HG02870 (cell line): ENCODE measurements around the gene ZNF276.
"Not testable (repeated sequence)": the region's sequence is repeated elsewhere in the genome, so short reads cannot be mapped to it uniquely, and the experiment has no call there.

ENCODE experiments used
- ATAC-seq: cut with Tn5 transposase; IDR thresholded peaks from one replicate; pipeline ENCODE4 v1.9.1; 2021; ENCODE audit warnings: mild to moderate bottlenecking, moderate library complexity; ENCODE audit not compliant: unreplicated experiment

ZNF276 gene, protein sequence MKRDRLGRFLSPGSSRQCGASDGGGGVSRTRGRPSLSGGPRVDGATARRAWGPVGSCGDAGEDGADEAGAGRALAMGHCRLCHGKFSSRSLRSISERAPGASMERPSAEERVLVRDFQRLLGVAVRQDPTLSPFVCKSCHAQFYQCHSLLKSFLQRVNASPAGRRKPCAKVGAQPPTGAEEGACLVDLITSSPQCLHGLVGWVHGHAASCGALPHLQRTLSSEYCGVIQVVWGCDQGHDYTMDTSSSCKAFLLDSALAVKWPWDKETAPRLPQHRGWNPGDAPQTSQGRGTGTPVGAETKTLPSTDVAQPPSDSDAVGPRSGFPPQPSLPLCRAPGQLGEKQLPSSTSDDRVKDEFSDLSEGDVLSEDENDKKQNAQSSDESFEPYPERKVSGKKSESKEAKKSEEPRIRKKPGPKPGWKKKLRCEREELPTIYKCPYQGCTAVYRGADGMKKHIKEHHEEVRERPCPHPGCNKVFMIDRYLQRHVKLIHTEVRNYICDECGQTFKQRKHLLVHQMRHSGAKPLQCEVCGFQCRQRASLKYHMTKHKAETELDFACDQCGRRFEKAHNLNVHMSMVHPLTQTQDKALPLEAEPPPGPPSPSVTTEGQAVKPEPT

DNA sequence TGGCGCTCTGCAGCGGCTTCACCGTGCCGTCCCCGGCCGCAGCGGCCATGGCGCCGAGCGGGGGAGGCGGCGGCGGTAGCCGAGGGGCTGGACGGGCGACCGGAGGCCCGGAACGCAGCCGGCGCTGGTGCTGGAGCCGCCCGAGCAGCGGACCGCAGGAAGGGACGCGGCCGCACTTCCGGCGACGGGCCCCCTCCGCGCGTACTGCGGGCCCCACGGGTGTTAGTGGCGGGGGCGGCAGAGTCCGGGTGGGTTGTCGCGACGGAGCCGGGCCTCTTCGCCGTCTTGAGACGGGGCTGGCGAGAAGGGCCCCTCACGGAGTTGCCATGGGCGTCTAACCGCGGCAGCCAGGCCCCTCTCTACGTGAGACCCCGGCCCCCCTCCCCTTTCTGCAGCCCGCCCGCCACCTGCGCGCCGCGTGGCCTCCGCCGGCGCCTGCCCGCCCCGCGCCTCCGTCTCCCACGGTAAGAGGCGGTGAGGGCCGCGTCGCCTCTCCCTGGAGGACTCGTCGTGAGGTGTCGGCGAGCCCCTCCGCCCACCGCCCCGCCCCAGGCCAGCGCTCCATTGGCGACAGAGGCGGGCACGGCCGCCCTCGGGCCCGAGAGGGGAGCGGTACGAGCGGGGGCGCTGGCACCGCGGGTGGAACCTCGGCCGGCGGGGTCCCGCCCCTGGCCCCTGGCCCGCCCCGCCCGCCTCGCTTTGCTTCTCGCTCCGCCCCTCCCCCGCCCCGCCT, at the start of gene ZNF276, which contains the start of gene VPS9D1:
Gene ZNF276, plus strand, starts transcription at position 725 of the 733 bp plus-strand sequence. CDS start 104 bp downstream, outside the sequence.
Gene VPS9D1, minus strand, starts transcription at position 86 of the 733 bp plus-strand sequence. Its CDS starts 37 bp downstream, at position 49.
- peak; percentile 52 for ATAC-seq

DNA sequence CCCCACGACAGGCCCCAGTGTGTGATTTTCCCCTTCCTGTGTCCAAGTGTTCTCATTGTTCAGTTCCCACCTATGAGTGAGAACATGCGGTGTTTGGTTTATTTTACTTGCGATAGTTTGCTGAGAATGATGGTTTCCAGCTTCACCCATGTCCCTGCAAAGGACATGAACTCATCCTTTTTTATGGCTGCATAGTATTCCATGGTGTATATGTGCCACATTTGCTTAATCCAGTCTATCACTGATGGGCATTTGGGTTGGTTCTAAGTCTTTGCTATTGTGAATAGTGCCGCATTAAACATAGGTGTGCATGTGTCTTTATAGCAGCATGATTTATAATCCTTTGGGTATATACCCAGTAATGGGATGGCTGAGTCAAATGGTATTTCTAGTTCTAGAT, 49.8 kb upstream of the ZNF276 start:
- ATAC-seq: not testable (repeated sequence)

DNA sequence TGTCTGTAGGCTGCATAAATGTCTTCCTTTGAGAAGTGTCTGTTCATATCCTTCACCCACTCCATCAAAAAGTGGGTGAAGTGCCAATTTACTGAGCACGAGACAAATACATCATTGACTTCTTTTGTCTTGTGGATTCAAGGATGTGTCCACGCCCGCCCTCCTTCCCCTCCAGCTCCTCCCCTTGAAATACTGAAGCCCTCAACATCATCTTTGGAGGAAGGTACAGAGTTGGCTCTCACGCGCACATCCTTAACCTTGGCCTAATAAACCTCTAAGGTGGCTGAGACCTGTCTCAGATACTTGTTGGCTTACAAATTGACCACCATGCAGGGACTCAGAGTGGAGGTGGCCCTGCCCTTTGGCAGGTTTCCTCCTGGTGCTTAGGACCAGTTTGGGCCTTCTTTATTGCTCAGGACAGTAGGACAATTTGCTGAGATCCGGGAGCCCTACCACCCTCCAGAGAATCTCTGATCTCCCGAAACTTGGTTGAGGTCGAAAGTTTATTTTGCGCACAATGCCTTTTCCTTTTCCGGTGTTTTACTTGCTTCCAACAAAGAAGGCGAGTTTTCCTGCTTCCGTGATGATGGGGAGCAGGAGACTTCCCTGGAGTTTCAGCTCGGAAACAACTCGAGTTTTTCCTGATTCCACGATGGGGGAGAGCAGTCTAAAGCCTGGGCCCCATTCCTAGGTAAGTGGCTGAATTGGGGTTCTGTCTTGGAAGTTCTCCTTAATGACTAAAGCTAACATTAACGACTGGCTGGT, 49.0 kb upstream of the ZNF276 start:
- no peak for ATAC-seq

GRCh38 chr16:89678258-89678657, 43.1 kb upstream of the ZNF276 start:
- ATAC-seq: no peak

DNA sequence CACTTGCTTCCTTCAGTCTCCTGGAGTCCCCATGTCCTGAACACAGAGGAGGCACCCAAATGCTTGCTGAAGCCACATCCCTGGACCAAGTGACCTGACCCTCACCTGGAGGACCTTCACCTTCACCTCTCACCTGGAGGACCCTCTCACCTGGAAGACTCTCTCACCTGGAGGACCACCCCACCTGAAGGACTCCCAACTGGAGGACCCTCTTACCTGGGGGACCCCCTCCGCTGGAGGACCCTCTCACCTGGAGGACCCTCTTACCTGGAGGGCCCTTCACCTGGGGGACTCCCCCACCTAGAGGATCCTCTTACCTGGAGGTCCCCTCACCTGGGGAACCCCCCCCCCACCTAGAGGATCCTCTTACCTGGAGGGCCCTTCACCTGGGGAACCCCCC, 35.4 kb upstream of the ZNF276 start:
- no peak for ATAC-seq

GRCh38 chr16:89686520-89687091, 34.7 kb upstream of the ZNF276 start, which contains the start of gene CDK10:
CDK10 (plus strand) TSS chr16:89686689; CDS start chr16:89686711, 22 bp downstream.
- peak; percentile 85 for ATAC-seq

DNA sequence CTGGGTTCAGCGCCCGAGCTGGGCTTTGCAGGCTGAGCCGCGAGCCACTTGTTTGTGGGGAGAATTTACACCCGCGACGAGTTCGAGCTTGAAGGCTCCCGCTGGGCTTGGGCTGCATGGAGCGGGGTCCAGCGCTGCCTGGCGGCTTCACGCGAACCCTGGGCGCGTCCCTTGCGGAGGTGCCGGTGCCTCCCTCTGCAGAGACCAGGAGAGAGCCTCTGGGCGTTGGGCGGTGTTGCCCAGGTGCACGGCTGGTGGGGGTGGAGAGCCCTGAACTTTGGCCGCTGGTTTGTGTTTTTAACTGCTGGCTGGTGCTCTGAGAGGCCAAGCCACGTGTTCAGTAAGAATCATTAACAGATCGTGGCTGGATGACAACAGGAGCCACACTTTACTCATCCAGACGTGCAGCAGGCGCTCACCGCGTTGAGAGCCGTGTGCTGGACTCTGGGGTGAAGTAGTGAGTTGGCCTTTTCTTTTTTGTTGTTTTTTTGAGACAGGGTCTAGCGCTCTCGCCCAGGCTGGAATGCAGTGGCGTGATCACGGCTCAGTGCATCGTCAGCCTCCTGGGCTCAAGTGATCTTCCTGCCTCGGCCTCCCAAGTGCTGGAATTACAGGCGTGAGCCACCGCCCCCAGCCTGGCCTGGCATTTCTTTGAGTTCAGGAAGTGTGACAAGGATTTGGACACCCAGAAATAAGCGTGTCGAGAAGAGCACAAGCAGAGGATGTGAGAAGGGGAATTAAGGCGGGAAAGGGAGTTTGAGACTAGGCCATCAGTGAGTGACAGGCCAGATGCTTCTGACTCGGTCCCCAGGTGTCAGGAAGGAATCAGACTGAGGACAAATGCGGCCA, 34.0 kb upstream of the ZNF276 start:
- peak; percentile 25 for ATAC-seq

DNA sequence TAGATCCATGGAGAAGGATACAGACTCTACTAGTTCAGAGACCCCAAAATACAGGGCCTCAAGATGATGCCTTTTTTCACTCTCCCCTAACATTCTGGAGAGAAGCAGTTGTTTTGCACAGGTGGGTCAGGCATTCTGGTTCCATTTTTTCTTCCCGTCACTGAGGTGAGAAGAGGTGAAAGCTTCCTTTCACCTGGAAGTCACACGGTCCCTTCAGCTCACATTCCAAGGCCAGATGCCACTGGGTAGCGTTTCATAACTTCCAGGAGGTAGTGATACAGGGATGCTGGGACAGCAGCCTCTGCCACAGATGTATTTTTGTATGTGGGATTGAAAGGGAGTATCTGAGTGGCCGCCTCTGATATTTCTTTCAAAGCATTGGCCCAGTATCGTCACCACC, 32.9 kb upstream of the ZNF276 start:
- no peak for ATAC-seq

GRCh38 chr16:89689142-89689541, 32.2 kb upstream of the ZNF276 start:
- ATAC-seq: no peak

DNA sequence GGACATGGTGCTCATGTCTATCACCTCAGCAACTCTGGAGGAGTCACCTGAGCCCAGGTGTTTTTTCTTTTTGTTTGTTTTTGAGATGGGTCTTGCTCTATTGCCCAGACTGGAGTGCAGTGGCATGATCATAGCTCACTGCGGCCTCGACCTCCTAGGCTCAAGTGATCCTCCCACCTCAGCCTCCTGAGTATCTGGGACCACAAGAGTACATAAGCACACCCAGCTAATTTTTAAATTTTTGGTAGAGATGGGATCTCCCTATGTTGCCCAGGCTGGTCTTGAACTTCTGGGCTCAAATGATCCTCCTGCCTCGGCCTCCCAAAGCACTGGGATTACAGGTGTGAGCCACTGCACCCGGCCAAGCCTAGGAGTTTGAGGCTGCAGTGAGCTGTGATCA, 31.7 kb upstream of the ZNF276 start:
- not testable (repeated sequence) for ATAC-seq

DNA sequence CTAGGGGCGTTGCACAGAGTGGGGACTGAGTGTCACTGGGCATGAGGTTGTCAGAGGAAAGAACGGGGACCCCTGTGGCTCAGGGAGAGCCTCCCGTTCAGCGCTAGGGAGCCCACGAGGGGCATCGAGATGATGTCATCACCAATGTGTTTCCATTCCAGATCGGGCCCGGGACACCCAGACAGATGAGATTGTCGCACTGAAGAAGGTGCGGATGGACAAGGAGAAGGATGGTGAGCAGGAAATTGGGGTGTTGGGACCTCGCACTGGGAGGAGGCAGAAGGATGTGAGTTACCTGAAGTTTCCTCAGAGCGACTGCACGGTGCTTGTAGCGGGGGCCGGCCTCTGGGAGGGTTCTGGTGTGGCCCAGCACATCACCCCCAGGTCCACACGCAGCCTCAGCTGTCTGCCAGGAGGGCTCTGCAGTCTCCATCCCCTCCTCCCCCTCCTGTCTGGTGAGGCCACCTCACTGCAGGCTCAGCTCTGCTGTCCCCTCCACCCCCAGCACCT, 30.9 kb upstream of the ZNF276 start:
- ATAC-seq: no peak

DNA sequence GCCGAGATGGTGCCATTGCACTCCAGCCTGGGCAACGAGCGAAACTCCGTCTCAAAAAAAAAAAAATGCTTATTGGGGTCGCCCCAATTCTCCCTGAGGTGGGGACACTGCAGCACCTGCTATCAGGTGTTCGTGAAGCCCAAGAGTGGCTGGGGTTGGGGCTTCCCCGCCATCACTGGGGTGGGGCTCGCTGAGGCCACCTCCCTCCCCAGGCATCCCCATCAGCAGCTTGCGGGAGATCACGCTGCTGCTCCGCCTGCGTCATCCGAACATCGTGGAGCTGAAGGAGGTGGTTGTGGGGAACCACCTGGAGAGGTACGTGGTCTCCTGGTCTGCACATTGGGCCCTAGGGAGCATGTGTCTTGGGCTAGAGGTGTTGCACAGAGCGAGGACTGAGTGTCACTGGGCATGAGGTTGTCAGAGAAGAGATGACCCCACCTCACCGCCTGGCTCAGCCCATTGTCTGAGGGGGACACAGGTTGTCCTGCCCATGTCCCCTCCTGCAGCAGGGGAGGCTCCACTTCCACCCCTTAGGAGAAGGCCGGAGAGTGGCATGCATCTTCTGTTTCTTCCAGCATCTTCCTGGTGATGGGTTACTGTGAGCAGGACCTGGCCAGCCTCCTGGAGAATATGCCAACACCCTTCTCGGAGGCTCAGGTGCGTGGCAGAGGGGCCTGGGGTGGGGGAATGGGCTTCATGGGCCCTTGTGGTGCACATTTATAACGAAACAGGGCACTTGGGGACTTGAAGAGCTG, 29.9 kb upstream of the ZNF276 start:
- ATAC-seq: no peak

DNA sequence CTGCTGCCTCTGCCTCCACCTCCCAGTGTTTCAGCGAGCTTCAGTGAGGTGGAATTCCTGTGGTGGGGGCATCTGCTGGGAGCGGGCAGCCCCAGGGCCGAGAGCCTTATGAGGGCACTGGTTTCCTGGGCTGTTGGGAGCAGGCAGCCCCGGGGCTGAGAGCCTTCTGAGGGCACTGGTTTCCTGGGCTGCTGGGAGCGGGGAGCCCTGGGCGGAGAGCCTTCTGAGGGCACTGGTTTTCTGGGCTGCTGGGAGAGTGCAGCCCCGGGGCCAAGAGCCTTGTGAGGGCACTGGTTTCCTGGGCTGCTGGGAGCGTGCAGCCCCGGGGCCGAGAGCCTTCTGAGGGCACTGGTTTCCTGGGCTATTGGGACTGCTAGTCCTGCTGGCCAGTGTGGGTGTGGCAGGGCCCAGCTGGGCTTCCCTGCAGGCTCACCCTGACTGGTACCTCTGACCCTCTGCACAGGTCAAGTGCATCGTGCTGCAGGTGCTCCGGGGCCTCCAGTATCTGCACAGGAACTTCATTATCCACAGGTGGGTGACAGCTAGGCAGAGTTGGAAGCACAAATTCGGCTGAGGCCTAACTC, 29.3 kb upstream of the ZNF276 start:
- no peak for ATAC-seq

DNA sequence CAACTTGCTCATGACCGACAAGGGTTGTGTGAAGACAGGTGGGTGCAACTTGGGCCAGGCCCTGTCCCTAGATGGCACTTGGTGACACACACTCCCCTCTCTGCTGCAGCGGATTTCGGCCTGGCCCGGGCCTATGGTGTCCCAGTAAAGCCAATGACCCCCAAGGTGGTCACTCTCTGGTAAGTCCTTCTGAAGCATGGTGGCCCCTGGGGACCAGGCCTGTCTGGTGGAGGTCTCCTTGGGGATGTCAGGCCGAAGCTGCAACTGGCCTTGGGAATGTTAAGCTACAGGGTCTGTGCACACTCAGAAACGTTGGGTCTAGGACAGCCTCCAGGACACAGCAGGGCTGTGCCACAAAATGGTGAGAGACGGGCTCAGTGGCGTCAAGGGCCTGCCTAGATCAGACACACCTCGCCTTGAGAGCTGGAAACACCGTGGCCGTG, 28.0 kb upstream of the ZNF276 start:
- no peak for ATAC-seq

- no peak for ATAC-seq
Observed at GRCh38 chr16:89693931-89694783, 27.2 kb upstream of the ZNF276 start.

GRCh38 chr16:89694784-89695085, 26.6 kb upstream of the ZNF276 start:
- not testable (repeated sequence) for ATAC-seq
